K562 treated with DMSO at 1 percent for 4 hours (cell line): ENCODE data around the gene TBC1D32. TPM values are rescaled to one million over a fixed set of nuclear protein-coding genes. Genes with fewer than 3 reads are reported as not detected.

Experiments
- total RNA-seq: library from RNA; unstranded; fragments of 300-600 nt; gene quantifications from 2 replicates; pipeline ENCODE4 v1.2.3, GENCODE V29; 2022; ENCODE audit not compliant: insufficient read depth

Gene TBC1D32
- 1.4 and 3.0 TPM in 2 replicates for total RNA-seq

GRCh38 chr6:121334299-121335086 lies at the start of gene TBC1D32:
Gene TBC1D32, minus strand, starts transcription at chr6:121334480. Its CDS starts 50 bp downstream, at chr6:121334430.

Other genes with a start within 250 kb of the TBC1D32 start
- gene GJA1, start 101.2 kb upstream of the TBC1D32 start, total RNA-seq: not detected in 2 replicates